Thyroid gland (tissue), 4 donors: ENCODE results near the gene ALS2.

ENCODE experiments used
- POLR2A ChIP-seq, 2 donors: fragments of 450-650 bp; IDR thresholded peaks; one replicate each; pipeline ENCODE4 v1.6.1; 2017; ENCODE audit warnings: antibody characterized with exemption in 2 of 2, mild to moderate bottlenecking in 2 of 2, moderate library complexity in 1 of 2
- TF ChIP-seq, protein P1 (sequence below), 6 experiments: fragments of 200-600 bp in 3 of 6; fragments of 450-650 bp in 3 of 6; sonication (generic) in 3 of 6; IDR thresholded peaks; one replicate each; pipeline ENCODE4 v1.5.1; 2016 to 2019; ENCODE audit warnings: antibody characterized with exemption in 6 of 6, mild to moderate bottlenecking in 2 of 6, inconsistent platforms in 1 of 6, moderate library complexity in 1 of 6

DNA sequence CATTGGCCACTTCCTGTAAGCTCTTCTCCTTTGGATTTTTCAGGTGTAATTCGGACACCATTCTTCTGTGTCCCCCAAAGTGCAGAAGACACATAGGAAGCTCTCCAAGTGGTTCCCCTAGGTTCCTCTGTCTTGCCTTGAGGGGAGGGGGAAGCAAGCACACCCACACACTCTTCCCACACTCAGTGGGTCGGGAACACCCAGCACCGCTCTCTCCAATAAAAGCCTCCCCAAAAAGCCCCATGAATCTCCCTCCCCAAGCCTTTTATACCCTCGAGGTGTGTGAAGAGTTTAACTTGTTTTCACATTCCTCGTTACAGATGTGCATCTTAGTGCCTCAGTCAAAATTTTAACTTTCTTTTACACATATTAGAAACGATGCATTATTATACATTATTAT, 127.5 kb downstream of the ALS2 start:
- TF ChIP-seq POLR2A (IDR thresholded peaks at IDR 0.05), result no peak
- TF ChIP-seq, protein P1, sequence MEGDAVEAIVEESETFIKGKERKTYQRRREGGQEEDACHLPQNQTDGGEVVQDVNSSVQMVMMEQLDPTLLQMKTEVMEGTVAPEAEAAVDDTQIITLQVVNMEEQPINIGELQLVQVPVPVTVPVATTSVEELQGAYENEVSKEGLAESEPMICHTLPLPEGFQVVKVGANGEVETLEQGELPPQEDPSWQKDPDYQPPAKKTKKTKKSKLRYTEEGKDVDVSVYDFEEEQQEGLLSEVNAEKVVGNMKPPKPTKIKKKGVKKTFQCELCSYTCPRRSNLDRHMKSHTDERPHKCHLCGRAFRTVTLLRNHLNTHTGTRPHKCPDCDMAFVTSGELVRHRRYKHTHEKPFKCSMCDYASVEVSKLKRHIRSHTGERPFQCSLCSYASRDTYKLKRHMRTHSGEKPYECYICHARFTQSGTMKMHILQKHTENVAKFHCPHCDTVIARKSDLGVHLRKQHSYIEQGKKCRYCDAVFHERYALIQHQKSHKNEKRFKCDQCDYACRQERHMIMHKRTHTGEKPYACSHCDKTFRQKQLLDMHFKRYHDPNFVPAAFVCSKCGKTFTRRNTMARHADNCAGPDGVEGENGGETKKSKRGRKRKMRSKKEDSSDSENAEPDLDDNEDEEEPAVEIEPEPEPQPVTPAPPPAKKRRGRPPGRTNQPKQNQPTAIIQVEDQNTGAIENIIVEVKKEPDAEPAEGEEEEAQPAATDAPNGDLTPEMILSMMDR (IDR thresholded peaks at IDR 0.05), result no peak
